OCI-LY1 (cell line): ENCODE results near the gene PCDHGA3.

Source experiments
- H2AFZ ChIP-seq: fragments of 200-600 bp; sonication (generic), shearing (Covaris generic); 2 replicates; pipeline ENCODE4 v1.6.0; 2014; ENCODE audit warnings: antibody characterized with exemption, mild to moderate bottlenecking, low read length
- H3F3A ChIP-seq: fragments of 200-600 bp; sonication (generic), shearing (Covaris generic); 2 replicates; pipeline ENCODE4 v1.6.0; 2014; ENCODE audit warnings: mild to moderate bottlenecking, antibody characterized with exemption, low read length, moderate library complexity; ENCODE audit not compliant: insufficient read depth
- H3K27ac ChIP-seq: fragments of 200-600 bp; sonication (generic); 2 replicates; pipeline ENCODE4 v1.5.1; 2014; ENCODE audit warnings: low read length, mixed run types, mild to moderate bottlenecking, low read depth; ENCODE audit not compliant: poor library complexity, severe bottlenecking
- H3K27me3 ChIP-seq: fragments of 200-600 bp; sonication (generic); 2 replicates; pipeline ENCODE4 v1.6.0; 2014; ENCODE audit warnings: antibody characterized with exemption, mild to moderate bottlenecking, low read length, moderate library complexity; ENCODE audit not compliant: insufficient read depth
- H3K36me3 ChIP-seq: fragments of 200-600 bp; sonication (generic); 2 replicates; pipeline ENCODE4 v1.6.1; 2014; ENCODE audit warnings: mild to moderate bottlenecking, antibody characterized with exemption, low read length, moderate library complexity, mixed read lengths; ENCODE audit not compliant: insufficient read depth
- H3K4me1 ChIP-seq: fragments of 200-600 bp; sonication (generic); 2 replicates; pipeline ENCODE4 v1.5.1; 2014; ENCODE audit warnings: mild to moderate bottlenecking, low read length, moderate library complexity; ENCODE audit not compliant: insufficient read depth, severe bottlenecking
- H3K4me2 ChIP-seq: fragments of 200-600 bp; sonication (generic), shearing (Covaris generic); 2 replicates; pipeline ENCODE4 v1.6.1; 2014; ENCODE audit warnings: low read length
- H3K4me3 ChIP-seq: fragments of 200-600 bp; sonication (generic); 2 replicates; pipeline ENCODE4 v1.5.1; 2014; ENCODE audit warnings: low read length, low read depth, mild to moderate bottlenecking, mixed read lengths; ENCODE audit not compliant: poor library complexity, severe bottlenecking
- H3K79me2 ChIP-seq: fragments of 200-600 bp; shearing (Covaris generic); 2 replicates; pipeline ENCODE4 v1.6.1; 2016; ENCODE audit warnings: mixed run types, low read length, mixed read lengths; ENCODE audit not compliant: insufficient read depth
- H3K9ac ChIP-seq: fragments of 200-600 bp; sonication (generic), shearing (Covaris generic); 2 replicates; pipeline ENCODE4 v1.6.1; 2014; ENCODE audit warnings: mild to moderate bottlenecking, low read length, mixed read lengths
- H3K9me2 ChIP-seq: fragments of 200-600 bp; sonication (generic), shearing (Covaris generic); 2 replicates; pipeline ENCODE4 v1.6.1; 2014; ENCODE audit warnings: low read depth, mild to moderate bottlenecking, low read length, mixed read lengths
- H3K9me3 ChIP-seq: fragments of 200-600 bp; shearing (Covaris generic); 2 replicates; pipeline ENCODE4 v1.6.1; 2014; ENCODE audit warnings: low read length, mixed read lengths
- H4K20me1 ChIP-seq: fragments of 200-600 bp; sonication (generic), shearing (Covaris generic); 2 replicates; pipeline ENCODE4 v1.6.0; 2016; ENCODE audit warnings: mild to moderate bottlenecking, low read length; ENCODE audit not compliant: insufficient read depth
- EZH2 ChIP-seq: fragments of 200-600 bp; sonication (generic), shearing (Covaris generic); IDR thresholded peaks from 2 replicates; pipeline ENCODE4 v1.8.0; 2017; ENCODE audit warnings: borderline replicate concordance, mixed run types, mild to moderate bottlenecking, antibody characterized with exemption, low read length, moderate library complexity, mixed read lengths
- TF ChIP-seq, protein P1 (sequence below): fragments of 200-600 bp; sonication (generic), shearing (Covaris generic); IDR thresholded peaks from 2 replicates; pipeline ENCODE4 v1.5.1; 2017; ENCODE audit warnings: mild to moderate bottlenecking, antibody characterized with exemption, low read length, moderate library complexity, mixed read lengths

Gene PCDHGA3

DNA sequence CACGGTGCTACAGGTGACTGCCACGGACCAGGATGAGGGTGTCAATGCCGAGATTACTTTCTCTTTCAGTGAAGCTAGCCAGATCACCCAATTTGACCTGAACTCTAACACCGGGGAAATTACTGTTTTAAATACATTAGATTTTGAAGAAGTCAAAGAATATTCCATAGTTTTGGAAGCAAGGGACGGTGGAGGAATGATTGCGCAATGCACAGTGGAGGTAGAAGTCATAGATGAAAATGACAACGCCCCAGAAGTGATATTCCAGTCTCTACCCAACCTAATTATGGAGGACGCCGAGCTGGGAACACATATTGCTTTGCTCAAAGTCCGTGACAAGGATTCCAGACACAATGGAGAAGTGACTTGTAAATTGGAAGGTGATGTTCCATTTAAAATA is 45.0 kb downstream of the PCDHGA3 start:
- H3K4me2 ChIP-seq = no peak overlapping the region
- no peak overlapping the region for H3K9ac ChIP-seq
- H3K27ac ChIP-seq = no peak overlapping the region
- no peaks in the 10 kb centered on the region for H3K9me2 ChIP-seq
- H3K9me3 ChIP-seq = peaks cover 8% of the 10 kb centered on the region
- no peaks in the 10 kb centered on the region for H3K4me1 ChIP-seq
- TF ChIP-seq, protein P1, sequence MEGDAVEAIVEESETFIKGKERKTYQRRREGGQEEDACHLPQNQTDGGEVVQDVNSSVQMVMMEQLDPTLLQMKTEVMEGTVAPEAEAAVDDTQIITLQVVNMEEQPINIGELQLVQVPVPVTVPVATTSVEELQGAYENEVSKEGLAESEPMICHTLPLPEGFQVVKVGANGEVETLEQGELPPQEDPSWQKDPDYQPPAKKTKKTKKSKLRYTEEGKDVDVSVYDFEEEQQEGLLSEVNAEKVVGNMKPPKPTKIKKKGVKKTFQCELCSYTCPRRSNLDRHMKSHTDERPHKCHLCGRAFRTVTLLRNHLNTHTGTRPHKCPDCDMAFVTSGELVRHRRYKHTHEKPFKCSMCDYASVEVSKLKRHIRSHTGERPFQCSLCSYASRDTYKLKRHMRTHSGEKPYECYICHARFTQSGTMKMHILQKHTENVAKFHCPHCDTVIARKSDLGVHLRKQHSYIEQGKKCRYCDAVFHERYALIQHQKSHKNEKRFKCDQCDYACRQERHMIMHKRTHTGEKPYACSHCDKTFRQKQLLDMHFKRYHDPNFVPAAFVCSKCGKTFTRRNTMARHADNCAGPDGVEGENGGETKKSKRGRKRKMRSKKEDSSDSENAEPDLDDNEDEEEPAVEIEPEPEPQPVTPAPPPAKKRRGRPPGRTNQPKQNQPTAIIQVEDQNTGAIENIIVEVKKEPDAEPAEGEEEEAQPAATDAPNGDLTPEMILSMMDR = no peak
- TF ChIP-seq EZH2 = no peak
- H3K27me3 ChIP-seq = no peaks in the 10 kb centered on the region
- H3K36me3 ChIP-seq = no peaks in the 10 kb centered on the region
- H4K20me1 ChIP-seq = no peaks in the 10 kb centered on the region
- H3F3A ChIP-seq = no peaks in the 10 kb centered on the region
- H2AFZ ChIP-seq = no peak overlapping the region
- no peaks in the 10 kb centered on the region for H3K79me2 ChIP-seq
- H3K4me3 ChIP-seq = no peak overlapping the region

DNA sequence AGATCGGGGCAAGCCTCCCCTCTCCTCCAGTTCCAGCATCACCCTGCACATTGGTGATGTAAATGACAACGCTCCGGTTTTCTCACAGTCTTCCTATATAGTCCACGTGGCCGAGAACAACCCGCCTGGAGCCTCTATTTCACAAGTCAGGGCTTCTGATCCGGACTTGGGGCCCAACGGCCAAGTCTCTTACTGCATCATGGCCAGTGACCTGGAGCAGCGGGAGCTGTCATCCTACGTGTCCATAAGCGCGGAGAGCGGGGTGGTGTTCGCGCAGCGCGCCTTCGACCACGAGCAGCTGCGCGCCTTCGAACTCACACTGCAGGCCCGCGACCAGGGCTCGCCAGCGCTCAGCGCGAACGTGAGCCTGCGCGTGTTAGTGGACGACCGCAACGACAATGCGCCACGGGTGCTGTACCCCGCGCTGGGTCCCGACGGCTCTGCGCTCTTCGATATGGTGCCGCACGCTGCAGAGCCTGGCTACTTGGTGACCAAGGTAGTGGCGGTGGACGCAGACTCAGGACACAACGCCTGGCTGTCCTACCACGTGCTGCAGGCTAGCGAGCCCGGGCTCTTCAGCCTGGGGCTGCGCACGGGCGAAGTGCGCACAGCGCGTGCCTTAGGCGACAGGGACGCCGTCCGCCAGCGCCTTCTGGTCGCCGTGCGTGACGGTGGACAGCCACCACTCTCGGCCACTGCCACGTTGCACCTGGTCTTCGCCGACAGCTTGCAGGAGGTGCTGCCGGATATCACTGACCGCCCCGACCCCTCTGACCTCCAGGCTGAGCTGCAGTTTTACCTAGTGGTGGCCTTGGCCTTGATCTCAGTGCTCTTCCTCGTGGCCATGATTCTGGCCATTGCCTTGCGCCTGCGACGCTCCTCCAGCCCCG is 45.8 kb downstream of the PCDHGA3 start:
- Histone ChIP-seq H3K4me3 (no peak overlapping the region), H3K4me2 (no peak overlapping the region), H3K36me3 (no peaks in the 10 kb centered on the region), H3F3A (no peaks in the 10 kb centered on the region), H3K9ac (no peak overlapping the region), H4K20me1 (no peaks in the 10 kb centered on the region), H3K9me3 (peaks cover 8% of the 10 kb centered on the region), H3K79me2 (no peaks in the 10 kb centered on the region), H3K4me1 (no peaks in the 10 kb centered on the region), H3K9me2 (no peaks in the 10 kb centered on the region), H2AFZ (no peak overlapping the region), H3K27me3 (no peaks in the 10 kb centered on the region), H3K27ac (no peak overlapping the region)
- TF ChIP-seq EZH2 = no peak
- TF ChIP-seq, protein P1 = no peak

DNA sequence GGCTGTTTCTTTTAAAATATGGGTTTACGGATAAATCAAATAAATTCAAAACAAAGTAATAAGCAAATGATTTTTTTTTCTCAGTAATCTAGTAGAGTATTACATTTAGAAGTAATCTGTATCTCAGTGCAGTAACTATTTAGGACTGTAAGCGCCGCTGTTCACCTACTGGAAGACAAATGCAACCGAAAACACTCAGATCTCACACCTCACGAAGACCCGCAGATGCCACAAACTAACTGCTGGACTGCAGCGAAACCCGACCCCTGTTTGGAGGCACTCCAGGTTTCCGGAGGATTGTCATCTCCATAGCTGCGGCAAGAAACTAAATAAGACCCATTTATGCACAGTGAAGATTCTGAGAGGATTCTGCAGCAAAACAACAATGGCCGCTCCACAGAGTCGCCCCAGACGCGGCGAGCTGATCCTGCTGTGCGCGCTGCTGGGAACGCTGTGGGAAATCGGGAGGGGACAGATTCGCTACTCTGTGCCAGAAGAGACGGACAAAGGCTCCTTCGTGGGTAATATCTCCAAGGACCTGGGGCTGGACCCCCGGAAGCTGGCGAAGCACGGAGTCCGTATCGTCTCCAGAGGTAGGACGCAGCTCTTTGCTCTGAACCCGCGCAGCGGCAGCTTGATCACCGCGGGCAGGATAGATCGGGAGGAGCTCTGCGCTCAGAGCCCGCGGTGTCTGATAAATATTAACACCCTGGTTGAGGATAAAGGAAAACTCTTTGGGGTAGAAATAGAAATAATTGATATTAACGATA is 49.0 kb downstream of the PCDHGA3 start, which contains the start of gene PCDHGA8:
Gene PCDHGA8 (plus strand): TSS at position 205 of the 770 bp plus-strand sequence. CDS start 181 bp downstream, at position 386.
- Histone ChIP-seq H3K4me2 (no peak within 1 kb of the TSS), H3F3A (no peaks in the 10 kb centered on the region), H3K9me2 (no peaks in the 10 kb centered on the region), H3K9ac (no peak within 1 kb of the TSS), H3K4me3 (no peak within 1 kb of the TSS), H4K20me1 (no peaks in the 10 kb centered on the region), H3K27ac (no peak within 1 kb of the TSS), H2AFZ (no peak within 1 kb of the TSS), H3K36me3 (no peaks in the 10 kb centered on the region), H3K27me3 (no peaks in the 10 kb centered on the region), H3K9me3 (peaks cover 6% of the 10 kb centered on the region; the same call in 1 of the 2 replicates), H3K79me2 (no peaks in the 10 kb centered on the region), H3K4me1 (no peaks in the 10 kb centered on the region)
- TF ChIP-seq, protein P1 = no peak
- no peak for TF ChIP-seq EZH2
